HT1080 (cell line): ENCODE data around the gene PHAF1. TPM values are rescaled to one million over a fixed set of nuclear protein-coding genes. Genes with fewer than 3 reads are reported as not detected.

ENCODE experiments used
- DNase-seq: peaks from one replicate; pipeline ENCODE4 v3.0.0-alpha.2; 2015; ENCODE audit warnings: low read depth
- total RNA-seq: library from RNA; depleted of rRNA; stranded (reverse); fragments of >200 nt; shearing (Covaris generic); gene quantifications from 2 replicates; pipeline ENCODE4 v1.2.3, GENCODE V29; 2014; rRNA removed

Gene PHAF1
- total RNA-seq, 1 experiment from 2014 or later = 23.8 TPM

DNA sequence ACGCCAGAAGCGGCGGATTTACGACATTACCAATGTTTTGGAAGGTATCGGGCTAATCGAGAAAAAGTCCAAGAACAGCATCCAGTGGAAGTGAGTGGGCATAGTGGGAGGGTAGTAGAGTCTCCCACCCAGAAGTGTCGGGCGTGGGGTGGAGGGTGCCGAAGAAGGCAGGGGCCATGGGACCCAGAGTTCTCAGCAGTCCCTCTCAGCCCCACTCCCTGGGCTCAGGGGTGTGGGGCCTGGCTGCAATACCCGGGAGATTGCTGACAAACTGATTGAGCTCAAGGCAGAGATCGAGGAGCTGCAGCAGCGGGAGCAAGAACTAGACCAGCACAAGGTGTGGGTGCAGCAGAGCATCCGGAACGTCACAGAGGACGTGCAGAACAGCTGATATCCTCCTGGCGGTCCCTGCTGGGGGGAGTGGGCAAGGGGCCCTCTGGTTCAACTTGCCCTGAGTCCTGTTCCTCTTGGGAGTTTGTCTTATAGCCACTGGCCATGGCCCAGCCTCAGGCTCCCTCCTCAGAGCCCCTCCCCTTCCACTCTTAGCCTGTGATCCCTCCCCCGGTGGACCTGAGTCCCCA lies 83.1 kb downstream of the PHAF1 start:
- no peak for DNase-seq

DNA sequence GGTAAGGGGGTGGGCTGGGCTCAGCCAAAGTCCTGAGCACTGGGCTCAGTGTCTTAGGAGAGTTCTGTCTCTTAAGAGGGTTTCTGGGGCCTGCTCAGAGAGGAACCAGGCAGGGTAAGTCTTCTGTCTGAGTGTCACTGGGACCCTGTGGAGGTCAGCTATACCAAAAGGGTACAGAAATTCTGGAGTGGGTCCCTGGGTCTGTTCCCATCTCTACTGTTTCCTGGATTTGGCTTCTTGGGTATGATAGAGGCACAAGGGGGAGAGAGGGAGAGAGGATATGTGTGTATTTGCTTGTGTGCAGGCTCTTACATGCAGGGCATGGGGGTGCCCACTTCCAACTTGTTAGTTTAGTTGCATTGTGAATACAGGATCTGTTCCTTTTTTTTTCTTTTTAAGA lies 83.8 kb downstream of the PHAF1 start:
- DNase-seq = no peak

DNA sequence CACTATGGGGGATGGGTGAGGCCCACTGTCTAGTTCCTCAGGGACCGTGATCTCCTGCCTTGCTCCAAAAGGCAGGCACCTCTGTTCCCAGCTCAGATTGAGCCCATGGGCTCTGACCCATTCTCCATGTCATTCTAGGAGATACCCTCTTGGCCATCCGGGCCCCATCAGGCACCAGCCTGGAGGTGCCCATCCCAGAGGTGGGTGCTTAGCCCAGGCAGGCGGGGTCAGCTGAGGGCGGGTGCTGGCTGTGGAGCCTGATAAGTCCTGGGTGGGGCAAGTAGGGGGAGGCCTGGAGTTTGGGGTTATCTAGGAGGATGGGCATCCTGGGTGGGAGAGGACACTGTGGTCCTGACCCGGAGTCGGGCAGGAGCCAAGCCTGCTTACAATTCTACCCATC lies 84.5 kb downstream of the PHAF1 start:
- no peak for DNase-seq

DNA sequence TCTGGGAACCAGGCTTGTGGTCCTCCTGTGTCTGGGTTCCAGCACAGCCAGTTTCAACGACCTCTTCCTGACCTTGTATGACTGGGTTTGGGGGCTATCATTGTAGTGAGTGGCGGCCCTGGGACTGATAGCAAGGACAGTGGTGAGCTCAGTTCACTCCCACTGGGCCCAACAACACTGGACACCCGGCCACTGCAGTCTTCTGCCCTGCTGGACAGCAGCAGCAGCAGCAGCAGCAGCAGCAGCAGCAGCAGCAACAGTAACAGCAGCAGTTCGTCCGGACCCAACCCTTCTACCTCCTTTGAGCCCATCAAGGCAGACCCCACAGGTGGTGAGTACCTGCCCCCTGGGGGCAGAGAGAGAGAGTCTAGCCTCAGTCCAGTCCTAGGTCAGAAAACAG lies 85.9 kb downstream of the PHAF1 start:
- DNase-seq = no peak

DNA sequence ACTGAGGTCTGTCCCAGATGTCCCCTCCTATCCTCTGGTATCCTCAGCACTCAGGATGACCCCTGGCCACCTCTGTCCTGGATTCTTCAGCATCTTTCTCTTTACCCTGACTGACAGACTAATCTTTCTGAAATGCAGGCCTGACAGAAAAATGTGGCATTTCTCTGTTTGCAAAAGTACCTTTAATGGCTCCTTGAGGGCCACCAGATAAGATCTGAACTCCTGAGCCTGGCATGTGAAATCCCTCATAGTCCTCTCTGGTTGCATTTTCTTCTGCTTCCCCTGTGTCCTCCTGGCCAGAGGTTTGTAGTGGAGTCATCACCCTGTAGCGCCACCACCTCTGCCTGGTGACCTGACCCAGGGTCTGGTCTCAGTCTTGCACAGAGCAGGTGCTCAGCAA lies 87.1 kb downstream of the PHAF1 start:
- no peak for DNase-seq

DNA sequence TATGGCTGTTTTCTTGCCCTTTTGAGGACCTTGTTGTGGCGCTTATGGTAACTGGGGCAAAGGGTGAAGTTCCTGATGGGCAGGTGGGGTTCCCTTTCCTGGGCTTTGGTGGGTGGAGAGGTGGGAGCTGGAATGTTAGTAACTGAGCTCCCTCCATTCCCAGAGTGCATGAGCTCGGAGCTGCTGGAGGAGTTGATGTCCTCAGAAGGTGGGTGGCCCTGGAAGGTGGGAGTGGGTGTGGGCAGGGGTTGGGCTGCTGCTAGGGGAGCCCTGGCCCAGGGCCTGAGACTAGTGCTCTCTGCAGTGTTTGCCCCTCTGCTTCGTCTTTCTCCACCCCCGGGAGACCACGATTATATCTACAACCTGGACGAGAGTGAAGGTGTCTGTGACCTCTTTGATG lies 88.0 kb downstream of the PHAF1 start:
- no peak for DNase-seq

Other genes starting within 250 kb of the PHAF1 start
- 10.6 and 12.1 TPM in 2 replicates for gene PDP2, start 229.4 kb upstream of the PHAF1 start, total RNA-seq
- not detected in 2 replicates for gene CDH16, start 191.1 kb upstream of the PHAF1 start, total RNA-seq
- 0.13 TPM in 1 of 2 replicates, not detected in the other for gene RRAD, start 184.4 kb upstream of the PHAF1 start, total RNA-seq
- 230 and 244 TPM in 2 replicates for gene CIAO2B, start 175.5 kb upstream of the PHAF1 start, total RNA-seq
- 19.3 and 24.0 TPM in 2 replicates for gene CES2, start 174.4 kb upstream of the PHAF1 start, total RNA-seq
- 0.53 and 1.2 TPM in 2 replicates for gene CES3, start 148.7 kb upstream of the PHAF1 start, total RNA-seq
- not detected in 2 replicates for gene CES4A, start 121.4 kb upstream of the PHAF1 start, total RNA-seq
- 62.7 and 93.7 TPM in 2 replicates for gene CBFB, start 80.8 kb upstream of the PHAF1 start, total RNA-seq
- 2.8 and 5.6 TPM in 2 replicates for gene B3GNT9, start 41.1 kb downstream of the PHAF1 start, total RNA-seq
- 10.9 and 13.7 TPM in 2 replicates for gene TRADD, start 50.0 kb downstream of the PHAF1 start, total RNA-seq
- 10.3 and 12.8 TPM in 2 replicates for gene FBXL8, start 50.0 kb downstream of the PHAF1 start, total RNA-seq
- gene HSF4, start 54.8 kb downstream of the PHAF1 start, total RNA-seq = 9.0 and 11.0 TPM in 2 replicates
- gene NOL3, start 60.6 kb downstream of the PHAF1 start, total RNA-seq = 18.4 and 22.8 TPM in 2 replicates
- gene MATCAP1, start 74.0 kb downstream of the PHAF1 start, total RNA-seq = 7.0 and 11.6 TPM in 2 replicates
- gene EXOC3L1, start 80.2 kb downstream of the PHAF1 start, total RNA-seq = 1.1 and 1.6 TPM in 2 replicates
- gene E2F4, start 82.2 kb downstream of the PHAF1 start, total RNA-seq = 201 and 230 TPM in 2 replicates
- 2.6 and 3.0 TPM in 2 replicates for gene ELMO3, start 89.2 kb downstream of the PHAF1 start, total RNA-seq
- 39.4 and 50.3 TPM in 2 replicates for gene TMEM208, start 117.2 kb downstream of the PHAF1 start, total RNA-seq
- gene FHOD1, start 137.5 kb downstream of the PHAF1 start, total RNA-seq = 54.8 and 65.1 TPM in 2 replicates
- gene SLC9A5, start 139.0 kb downstream of the PHAF1 start, total RNA-seq = 0.57 and 1.9 TPM in 2 replicates
- gene PLEKHG4, start 169.6 kb downstream of the PHAF1 start, total RNA-seq = 1.8 and 3.7 TPM in 2 replicates
- gene KCTD19, start 216.8 kb downstream of the PHAF1 start, total RNA-seq = not detected in 2 replicates
- gene LRRC36, start 216.9 kb downstream of the PHAF1 start, total RNA-seq = not detected in 2 replicates